KBM-7 (cell line): ENCODE measurements around the gene MBP.
"Not testable (repeated sequence)": the region's sequence is repeated elsewhere in the genome, so short reads cannot be mapped to it uniquely, and the experiment has no call there.

ENCODE experiments used
- DNase-seq: peaks from one replicate; pipeline ENCODE4 v3.0.0-alpha.2; 2015
- in situ Hi-C: fragments of 300-500 bp; cut with MboI; formaldehyde crosslinking; loops from 2 replicates; pipeline ENCODE4 v1.14.3; 2020; ENCODE audit warnings: low sequenced_read_pairs, low pct_unique_long_range_greater_than_20kb, mixed read lengths

The MBP gene

GRCh38 chr18:76975577-76976110 lies 156.9 kb downstream of the MBP start:
- in situ Hi-C loops: no loop called here

GRCh38 chr18:76974386-76974785 lies 158.2 kb downstream of the MBP start:
- no peak for DNase-seq
- in situ Hi-C loops: no loop called here

More at GRCh38 chr18:76975577-76976110, 156.9 kb downstream of the MBP start:
- no peak for DNase-seq

DNA sequence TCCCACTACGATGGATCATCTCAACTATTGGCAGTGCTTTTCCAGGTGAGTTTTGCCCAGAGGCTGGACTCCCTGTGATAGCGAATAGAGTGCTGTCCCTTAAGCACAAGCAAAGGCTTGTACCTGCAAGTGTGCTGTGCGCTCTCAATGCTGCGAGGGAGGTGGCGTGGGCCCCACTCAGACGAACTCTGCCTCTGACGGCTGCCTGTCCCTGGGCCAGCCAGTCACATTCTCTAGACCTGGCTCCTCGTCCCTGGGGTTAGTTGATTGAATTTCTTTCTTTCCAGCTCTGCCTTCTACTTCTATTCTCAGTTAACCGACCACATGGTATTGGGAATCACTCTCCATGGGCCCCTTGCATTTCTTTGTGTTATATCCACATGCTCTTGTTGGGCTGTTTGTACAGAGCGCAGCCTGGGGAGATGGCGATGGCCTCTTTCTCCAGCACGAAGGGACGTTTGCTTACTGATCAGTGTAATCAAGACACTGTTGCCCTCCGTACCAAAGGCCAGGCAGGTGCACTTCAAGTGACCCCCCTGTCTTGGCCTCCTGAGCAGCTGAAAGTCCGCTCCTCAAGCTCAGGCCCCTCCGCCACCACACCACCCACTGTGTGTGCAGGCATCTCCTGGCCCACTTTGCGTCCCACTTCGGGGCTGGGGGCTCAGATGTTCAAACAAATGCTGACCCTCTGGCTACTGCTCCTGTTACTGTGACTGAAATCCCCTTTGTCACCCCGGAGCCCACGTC lies 158.9 kb downstream of the MBP start:
- in situ Hi-C loops: no loop called here
- no peak for DNase-seq

DNA sequence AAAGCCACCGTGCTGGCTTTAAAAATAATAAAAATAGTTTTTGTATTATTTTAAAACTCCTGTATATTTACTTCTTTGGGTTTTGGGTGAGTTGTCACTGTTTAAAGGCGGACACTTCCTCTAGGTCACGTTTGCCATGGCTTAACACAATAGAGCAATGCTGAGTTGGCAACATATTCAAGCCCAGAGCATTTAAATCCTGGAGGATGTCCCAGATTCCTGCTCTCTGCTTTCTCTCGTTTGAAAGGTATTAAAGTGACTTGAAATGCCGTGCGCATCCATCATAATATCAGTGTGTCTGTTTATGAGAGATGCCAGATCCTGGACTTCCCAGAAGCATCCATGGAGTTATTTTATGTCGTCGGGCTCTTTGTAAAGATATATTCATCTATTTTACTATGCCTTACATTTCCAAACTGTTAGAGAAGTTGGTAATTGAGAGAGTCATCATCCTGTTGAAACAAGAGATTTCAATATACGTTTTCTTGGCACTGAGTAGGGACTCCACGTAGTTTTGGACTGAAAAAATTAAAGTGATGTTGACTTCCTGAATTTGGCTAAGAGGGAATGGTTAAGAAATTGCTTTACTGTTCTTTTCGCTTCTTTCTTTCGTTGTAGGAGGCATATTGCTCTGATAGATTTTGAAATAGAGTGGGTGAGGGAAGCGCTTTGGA lies 159.6 kb downstream of the MBP start:
- in situ Hi-C loops: no loop called here

DNA sequence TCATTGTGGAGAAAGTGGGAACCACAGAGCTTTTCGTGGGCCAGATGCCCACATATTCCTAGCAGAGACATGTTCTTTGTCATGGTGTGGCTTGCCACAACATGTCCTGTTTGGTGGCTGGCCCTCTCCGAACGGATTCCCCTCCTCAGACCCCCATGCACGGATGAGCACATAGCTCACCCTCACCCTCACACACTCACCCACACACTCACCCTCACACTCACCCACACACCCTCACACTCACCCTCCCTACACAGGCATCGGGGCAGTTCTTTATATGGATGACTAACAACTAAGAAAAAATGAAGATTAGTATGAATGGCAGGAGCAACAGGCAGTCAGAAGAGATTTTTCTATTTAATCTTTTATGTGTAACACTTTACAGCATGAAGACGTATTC lies 160.3 kb downstream of the MBP start:
- in situ Hi-C loops: no loop called here
- no peak for DNase-seq

More for the DNA sequence above, 159.6 kb downstream of the MBP start:
- no peak for DNase-seq

DNA sequence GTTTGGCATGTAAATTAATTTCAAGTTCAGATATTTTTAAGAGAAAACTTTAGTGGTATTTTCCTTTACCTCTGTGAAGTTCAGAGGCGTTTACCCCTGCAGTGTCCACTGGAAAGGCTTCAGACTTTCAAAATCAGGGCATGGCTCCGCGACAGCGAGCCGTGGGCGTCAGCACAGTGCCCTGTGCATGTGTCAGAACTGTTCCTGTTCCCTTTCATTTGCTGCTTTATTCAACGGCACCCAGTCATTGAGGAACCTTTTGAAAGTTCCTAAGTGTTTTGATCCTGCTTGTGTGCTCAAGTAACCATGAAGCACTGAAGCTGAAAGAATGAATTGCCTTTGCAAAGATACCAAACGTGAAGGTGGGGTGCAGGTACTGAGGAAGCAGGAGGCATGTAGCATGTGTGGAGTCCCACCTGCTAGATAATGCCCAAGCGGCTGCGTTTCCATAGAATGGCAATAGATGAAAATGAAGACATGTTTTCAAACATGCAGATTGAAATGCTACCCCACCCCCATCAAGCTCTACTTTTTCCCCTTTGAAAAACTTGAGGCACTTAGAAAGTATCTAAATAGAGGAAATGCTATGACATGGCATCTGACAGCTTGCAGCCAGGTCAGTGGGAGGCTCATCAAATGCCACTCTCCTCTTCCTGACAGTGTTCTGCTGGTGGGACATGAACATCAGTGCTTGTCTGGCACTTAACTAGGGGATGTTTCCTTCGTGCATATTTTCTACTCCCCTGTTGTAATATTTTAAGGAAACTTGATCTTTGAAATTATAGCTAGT lies 161.6 kb downstream of the MBP start:
- peak; percentile 43 for DNase-seq
- in situ Hi-C loops: no loop called here

GRCh38 chr18:76967721-76968472 lies 164.7 kb downstream of the MBP start:
- no peak for DNase-seq
- in situ Hi-C loops: no loop called here

- in situ Hi-C loops, DNase-seq: not testable (repeated sequence)
These were observed 165.3 kb downstream of the MBP start for GRCh38 chr18:76967299-76967698.

DNA sequence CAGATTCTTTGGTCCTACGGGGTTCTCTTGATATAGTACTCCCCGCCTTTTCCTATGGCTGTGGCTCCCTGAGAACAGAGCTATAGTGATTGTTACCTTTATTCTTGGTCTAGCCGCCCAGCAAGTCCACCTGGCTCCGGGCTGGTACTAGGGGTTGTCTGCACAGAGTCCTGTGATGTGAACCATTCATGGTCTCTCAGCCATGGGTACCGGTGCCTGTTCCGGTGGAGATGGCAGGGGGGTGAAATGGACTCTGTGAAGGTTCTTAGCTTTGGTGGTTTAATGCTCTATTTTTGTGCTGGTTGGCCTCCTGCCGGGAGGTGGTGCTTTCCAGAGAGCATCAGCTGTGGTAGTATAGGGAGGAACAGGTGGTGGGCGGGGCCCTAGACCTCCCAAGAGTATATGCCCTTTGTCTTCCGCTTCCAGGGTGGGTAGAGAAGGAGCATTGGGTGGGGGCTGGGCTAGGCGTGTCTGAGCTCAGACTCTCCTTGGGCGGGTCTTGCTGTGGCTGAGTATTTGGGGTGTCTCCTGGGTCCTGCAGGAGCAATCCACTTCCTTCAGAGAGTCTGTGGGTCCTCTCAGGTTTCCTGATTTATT lies 166.9 kb downstream of the MBP start:
- in situ Hi-C loops, DNase-seq: not testable (repeated sequence)

GRCh38 chr18:76963936-76964335 lies 168.6 kb downstream of the MBP start:
- no peak for DNase-seq

DNA sequence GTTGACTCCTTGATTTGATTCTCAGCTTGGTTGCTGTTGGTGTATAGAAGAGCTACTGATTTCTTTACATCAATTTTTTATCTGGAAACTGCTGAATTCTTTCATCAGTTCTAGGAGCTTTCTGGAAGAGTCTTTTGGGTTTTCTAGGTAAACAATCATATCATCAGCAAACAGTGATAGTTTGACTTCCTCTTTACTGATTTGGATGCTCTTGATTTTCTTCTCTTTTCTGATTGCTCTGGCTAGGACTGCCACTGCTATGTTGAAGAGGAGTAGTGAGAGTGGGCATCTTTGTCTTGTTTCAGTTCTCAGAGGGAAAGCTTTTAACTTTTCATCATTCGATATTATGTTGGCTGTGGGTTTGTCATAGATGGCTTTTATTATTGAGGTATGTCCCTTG lies 169.7 kb downstream of the MBP start:
- in situ Hi-C loops: no loop called here
- no peak for DNase-seq

More at GRCh38 chr18:76963936-76964335, 168.6 kb downstream of the MBP start:
- in situ Hi-C loops: no loop called here

- in situ Hi-C loops: no loop called here
- no peak for DNase-seq
These were observed 172.0 kb downstream of the MBP start for GRCh38 chr18:76960528-76961035.

- in situ Hi-C loops: no loop called here
- DNase-seq: no peak
These were observed 173.0 kb downstream of the MBP start for GRCh38 chr18:76959605-76960004.

DNA sequence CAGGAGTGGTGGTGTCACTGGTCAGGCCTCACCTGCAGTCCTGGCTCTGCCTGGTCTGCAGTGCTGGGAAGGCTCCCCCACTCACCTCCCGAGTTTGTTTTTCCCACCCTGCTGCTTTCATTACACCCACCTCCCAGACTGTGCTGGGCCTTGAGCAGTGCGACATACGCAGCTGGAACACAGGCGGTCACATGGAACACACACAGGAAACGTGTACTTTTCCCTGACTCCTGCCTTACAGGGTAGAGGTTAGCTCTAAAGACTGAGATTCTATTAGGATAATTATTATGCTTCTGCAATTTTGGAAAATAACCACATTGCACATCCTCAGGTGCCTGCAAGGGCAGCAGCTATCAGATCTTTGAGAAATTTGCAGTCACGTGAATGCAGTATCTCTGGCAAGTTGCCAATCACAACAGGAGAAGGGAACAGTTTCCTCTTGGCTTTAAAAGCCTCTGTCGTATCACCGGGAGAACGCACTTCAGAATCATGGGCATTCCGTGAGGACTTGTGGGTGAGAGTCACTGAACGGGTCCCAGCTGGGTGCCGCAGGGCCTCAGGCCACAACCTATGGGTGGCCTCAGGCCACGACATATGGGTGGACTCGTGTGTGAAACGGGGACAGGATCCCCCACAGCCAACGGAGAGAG lies 173.8 kb downstream of the MBP start:
- in situ Hi-C loops: no loop called here
- no peak for DNase-seq

- no peak for DNase-seq
- in situ Hi-C loops: no loop called here
These were observed 174.9 kb downstream of the MBP start for GRCh38 chr18:76957384-76958355.

- DNase-seq: no peak
- in situ Hi-C loops: no loop called here
These were observed 175.9 kb downstream of the MBP start for GRCh38 chr18:76956648-76957047.
